ENCODE data around the gene DDO.
A peak's percentile ranks its signal among the peaks of the same experiment; 100 is the strongest.
"Not testable (repeated sequence)": the region's sequence is repeated elsewhere in the genome, so short reads cannot be mapped to it uniquely, and the experiment has no call there.

The DDO gene

GRCh38 chr6:110415086-110415916, at the start of gene DDO:
DDO (minus strand) TSS chr6:110415575; CDS start chr6:110413462, 2,113 bp downstream.
- Mint-ChIP-seq H3K27me3 (no peaks in the 10 kb centered on the region), H3K36me3 (ENCODE audit: low read depth) (no peaks in the 10 kb centered on the region), H3K4me3 (peak within 1 kb of the TSS; percentile 74), H3K27ac (peak within 1 kb of the TSS; percentile 85), H3K4me1 (ENCODE audit: low read depth) (peaks cover 47% of the 10 kb centered on the region), H3K9me3 (no peaks in the 10 kb centered on the region)
- intact Hi-C loops (cut with micrococcal nuclease), result no loop called here

DNA sequence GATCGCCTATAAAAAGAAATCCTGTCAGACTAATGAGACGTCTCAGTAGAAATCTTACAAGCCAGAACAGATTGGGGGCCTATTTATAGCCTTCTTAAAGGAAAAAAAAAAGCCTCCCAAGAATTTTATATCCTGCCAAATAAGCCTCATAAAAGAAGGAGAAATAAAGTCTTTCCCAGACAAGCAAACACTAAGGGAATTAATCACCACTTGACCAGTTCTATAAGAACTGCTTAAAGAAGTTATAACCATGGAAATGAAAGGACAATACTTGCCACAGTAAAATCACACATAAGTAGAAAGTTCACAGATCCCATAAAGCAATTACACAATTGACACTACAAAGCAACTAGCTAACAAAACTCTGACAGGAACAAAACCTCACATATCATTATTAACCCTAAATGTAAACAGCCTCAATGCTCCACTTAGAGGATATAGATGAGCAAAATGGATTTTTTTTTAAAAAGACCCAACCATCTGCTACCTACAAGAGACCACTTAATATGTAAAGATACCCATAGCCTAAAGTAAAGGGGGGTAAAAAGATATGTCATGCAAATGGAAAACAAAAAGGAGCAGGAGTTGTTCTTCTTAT, 47.6 kb upstream of the DDO start:
- Mint-ChIP-seq H3K4me3 (no peak overlapping the region), H3K36me3 (ENCODE audit: low read depth) (no peaks in the 10 kb centered on the region), H3K4me1 (ENCODE audit: low read depth) (no peaks in the 10 kb centered on the region), H3K9me3 (peaks cover 37% of the 10 kb centered on the region), H3K27ac (no peak overlapping the region), H3K27me3 (no peaks in the 10 kb centered on the region)
- intact Hi-C loops (cut with micrococcal nuclease), result loop anchor here (5.0 kb wide), 1 partner anchor 54 kb away; no protein-coding TSS in a partner anchor

GRCh38 chr6:110461376-110461775, 46.0 kb upstream of the DDO start:
- Mint-ChIP-seq H3K4me1 (ENCODE audit: low read depth) (no peaks in the 10 kb centered on the region), H3K36me3 (ENCODE audit: low read depth) (no peaks in the 10 kb centered on the region), H3K27me3 (no peaks in the 10 kb centered on the region), H3K27ac (no peak overlapping the region), H3K4me3 (no peak overlapping the region), H3K9me3 (peaks cover 37% of the 10 kb centered on the region)
- intact Hi-C loops (cut with micrococcal nuclease), result loop anchor here (5.0 kb wide), 1 partner anchor 56 kb away; no protein-coding TSS in a partner anchor

- Mint-ChIP-seq H3K27me3 (no peaks in the 10 kb centered on the region), H3K9me3 (peaks cover 31% of the 10 kb centered on the region), H3K4me1 (ENCODE audit: low read depth) (no peaks in the 10 kb centered on the region), H3K27ac (no peak overlapping the region), H3K36me3 (ENCODE audit: low read depth) (no peaks in the 10 kb centered on the region), H3K4me3 (no peak overlapping the region)
- intact Hi-C loops (cut with micrococcal nuclease), result no loop called here
These were observed 43.8 kb upstream of the DDO start for GRCh38 chr6:110459137-110459536.

DNA sequence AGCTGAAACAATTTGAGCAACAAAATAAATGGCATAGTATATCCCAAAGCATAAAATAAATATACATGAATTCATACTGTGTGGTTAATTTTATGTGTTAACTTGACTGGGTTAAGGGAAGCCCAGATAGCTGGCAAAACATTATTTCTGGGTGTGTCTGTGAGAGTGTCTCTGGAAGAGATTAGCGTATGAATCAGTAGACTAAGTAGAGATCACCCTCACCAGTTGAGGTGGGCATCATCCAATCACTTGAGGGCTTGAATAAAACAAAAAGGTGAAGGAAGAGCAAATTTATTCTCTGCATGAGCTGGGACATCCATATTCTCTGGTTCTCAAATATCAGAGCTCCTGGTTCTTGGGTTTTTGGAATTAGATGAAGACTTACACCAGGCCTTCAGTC, 43.1 kb upstream of the DDO start:
- intact Hi-C loops (cut with micrococcal nuclease), result no loop called here
- peaks cover 24% of the 10 kb centered on the region for H3K9me3 Mint-ChIP-seq
- H3K36me3 Mint-ChIP-seq (ENCODE audit: low read depth), result no peaks in the 10 kb centered on the region

GRCh38 chr6:110457567-110458175, 42.3 kb upstream of the DDO start:
- H3K4me1 Mint-ChIP-seq (ENCODE audit: low read depth); H3K4me3 Mint-ChIP-seq; intact Hi-C loops (cut with micrococcal nuclease); H3K27me3 Mint-ChIP-seq; H3K36me3 Mint-ChIP-seq (ENCODE audit: low read depth): not testable (repeated sequence)
- peak overlapping the region; percentile 10 for H3K27ac Mint-ChIP-seq
- H3K9me3 Mint-ChIP-seq, result peaks cover 16% of the 10 kb centered on the region

More for the DNA sequence above, 43.1 kb upstream of the DDO start:
- Mint-ChIP-seq H3K4me1 (ENCODE audit: low read depth) (no peaks in the 10 kb centered on the region), H3K4me3 (no peak overlapping the region), H3K27me3 (no peaks in the 10 kb centered on the region), H3K27ac (peak overlapping the region; percentile 10)

GRCh38 chr6:110456694-110457093, 41.3 kb upstream of the DDO start:
- Mint-ChIP-seq H3K27me3 (no peaks in the 10 kb centered on the region), H3K4me1 (ENCODE audit: low read depth) (no peaks in the 10 kb centered on the region), H3K9me3 (peaks cover 6% of the 10 kb centered on the region), H3K36me3 (ENCODE audit: low read depth) (no peaks in the 10 kb centered on the region), H3K4me3 (no peak overlapping the region), H3K27ac (no peak overlapping the region)
- intact Hi-C loops (cut with micrococcal nuclease), result no loop called here

GRCh38 chr6:110449541-110449895, 34.1 kb upstream of the DDO start:
- Mint-ChIP-seq H3K36me3 (ENCODE audit: low read depth) (no peaks in the 10 kb centered on the region), H3K4me3 (no peak overlapping the region), H3K4me1 (ENCODE audit: low read depth) (peaks cover 15% of the 10 kb centered on the region), H3K27ac (no peak overlapping the region), H3K9me3 (no peaks in the 10 kb centered on the region), H3K27me3 (no peaks in the 10 kb centered on the region)
- intact Hi-C loops (cut with micrococcal nuclease), result no loop called here

GRCh38 chr6:110448846-110449540, 33.6 kb upstream of the DDO start:
- H3K4me3 Mint-ChIP-seq, result no peak overlapping the region
- no peaks in the 10 kb centered on the region for H3K36me3 Mint-ChIP-seq (ENCODE audit: low read depth)
- no peak overlapping the region for H3K27ac Mint-ChIP-seq
- H3K4me1 Mint-ChIP-seq (ENCODE audit: low read depth), result peaks cover 15% of the 10 kb centered on the region
- H3K9me3 Mint-ChIP-seq, result no peaks in the 10 kb centered on the region
- H3K27me3 Mint-ChIP-seq, result no peaks in the 10 kb centered on the region
- intact Hi-C loops (cut with micrococcal nuclease), result no loop called here

DNA sequence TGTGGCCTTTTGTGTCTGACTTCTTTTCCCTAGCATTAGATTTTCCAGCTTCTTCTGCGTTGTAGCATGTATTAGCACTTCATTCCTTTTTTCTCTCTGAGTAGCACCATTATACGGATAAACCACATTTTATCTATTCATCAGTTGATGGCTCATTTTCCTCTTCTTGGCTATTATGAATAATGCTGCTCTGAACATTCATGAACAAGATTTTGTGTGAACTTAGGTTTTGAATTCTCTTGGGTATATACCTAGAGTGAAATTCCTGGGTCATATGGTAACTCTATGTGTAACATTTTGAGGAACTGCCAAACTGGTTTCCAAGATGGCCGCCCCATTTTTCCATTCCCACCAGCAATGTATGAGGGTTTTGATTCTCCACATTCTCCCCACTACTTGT, 32.4 kb upstream of the DDO start:
- Mint-ChIP-seq H3K4me1 (ENCODE audit: low read depth) (peaks cover 15% of the 10 kb centered on the region), H3K4me3 (no peak overlapping the region), H3K27ac (no peak overlapping the region), H3K9me3 (no peaks in the 10 kb centered on the region), H3K36me3 (ENCODE audit: low read depth) (no peaks in the 10 kb centered on the region), H3K27me3 (no peaks in the 10 kb centered on the region)
- intact Hi-C loops (cut with micrococcal nuclease), result no loop called here

DNA sequence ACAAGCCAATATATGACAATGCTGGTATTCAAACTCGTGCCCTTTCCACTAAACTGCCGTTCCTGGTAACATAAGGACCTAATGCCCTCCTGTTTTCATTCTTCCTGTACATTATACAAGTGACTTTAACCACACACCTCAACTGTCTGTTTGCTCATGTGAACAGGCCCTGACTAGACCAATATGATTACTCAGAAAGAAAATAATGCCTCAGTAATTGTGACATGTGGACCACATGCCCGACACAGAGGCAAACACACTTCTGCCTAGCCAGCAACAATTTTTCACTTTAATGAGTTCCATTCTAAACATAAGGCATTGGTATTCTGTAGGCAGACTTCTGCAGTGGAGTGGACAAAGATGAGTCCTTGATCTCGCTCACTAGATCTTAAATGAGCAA, 31.0 kb upstream of the DDO start:
- no peak overlapping the region for H3K27ac Mint-ChIP-seq

GRCh38 chr6:110440026-110440425, 24.7 kb upstream of the DDO start:
- Mint-ChIP-seq H3K4me3 (no peak overlapping the region), H3K27ac (no peak overlapping the region), H3K27me3 (no peaks in the 10 kb centered on the region), H3K36me3 (ENCODE audit: low read depth) (no peaks in the 10 kb centered on the region), H3K9me3 (no peaks in the 10 kb centered on the region), H3K4me1 (ENCODE audit: low read depth) (peaks cover 4% of the 10 kb centered on the region)
- intact Hi-C loops (cut with micrococcal nuclease), result no loop called here

More for the DNA sequence above, 31.0 kb upstream of the DDO start:
- H3K36me3 Mint-ChIP-seq (ENCODE audit: low read depth), result no peaks in the 10 kb centered on the region
- H3K27me3 Mint-ChIP-seq, result no peaks in the 10 kb centered on the region
- H3K9me3 Mint-ChIP-seq, result no peaks in the 10 kb centered on the region
- no peak overlapping the region for H3K4me3 Mint-ChIP-seq
- intact Hi-C loops (cut with micrococcal nuclease), result no loop called here
- peaks cover 15% of the 10 kb centered on the region for H3K4me1 Mint-ChIP-seq (ENCODE audit: low read depth)

GRCh38 chr6:110439356-110439755, 24.0 kb upstream of the DDO start:
- no peak overlapping the region for H3K27ac Mint-ChIP-seq
- H3K4me3 Mint-ChIP-seq, result no peak overlapping the region
- no peaks in the 10 kb centered on the region for H3K9me3 Mint-ChIP-seq
- no peaks in the 10 kb centered on the region for H3K27me3 Mint-ChIP-seq
- H3K36me3 Mint-ChIP-seq (ENCODE audit: low read depth), result no peaks in the 10 kb centered on the region
- H3K4me1 Mint-ChIP-seq (ENCODE audit: low read depth), result no peaks in the 10 kb centered on the region
- intact Hi-C loops (cut with micrococcal nuclease), result no loop called here
